Common myeloid progenitor, CD34-positive (primary cell): ENCODE measurements around the gene UFL1.

Source experiments
- CTCF ChIA-PET: fragments of 350-600 bp; sonication (Branson Sonifier 250); formaldehyde crosslinking; loops from one replicate; lab custom pipeline; 2021; ENCODE audit warnings: antibody characterized with exemption; lab: Charles Lee
- POLR2A ChIA-PET: fragments of 350-600 bp; sonication (Branson Sonifier 250); formaldehyde crosslinking; loops from one replicate; lab custom pipeline; 2021; ENCODE audit warnings: antibody characterized with exemption; lab: Charles Lee
- DNase-seq, 3 donors: peaks; one replicate each; pipeline versions ENCODE4 v3.0.0 to v3.0.0-alpha.2; 2013
- H3K27ac ChIP-seq, 2 experiments: 1 replicate in 1 of 2; 2 replicates in 1 of 2; pipeline ENCODE4 v1.7.0; 2013; ENCODE audit warnings: inconsistent platforms in 2 of 2, low read length in 2 of 2, mild to moderate bottlenecking in 2 of 2, low read depth in 1 of 2, moderate library complexity in 1 of 2; ENCODE audit not compliant: severe bottlenecking in 2 of 2, insufficient read depth in 1 of 2, poor library complexity in 1 of 2
- H3K27me3 ChIP-seq, 5 experiments: replicated peaks in 2 of 5; 1 replicate in 3 of 5; 2 replicates in 2 of 5; pipeline versions ENCODE4 v1.6.1 to v1.7.0; 2013; ENCODE audit warnings: low read length in 4 of 5, mild to moderate bottlenecking in 2 of 5, moderate library complexity in 2 of 5, inconsistent platforms in 1 of 5; ENCODE audit not compliant: insufficient read depth in 5 of 5, control insufficient read depth in 4 of 5
- H3K36me3 ChIP-seq, 4 experiments: 1 replicate in 2 of 4; 2 replicates in 2 of 4; pipeline versions ENCODE4 v1.6.1 to v1.7.0; 2013; ENCODE audit warnings: low read length in 3 of 4, control low read depth in 1 of 4, mild to moderate bottlenecking in 1 of 4; ENCODE audit not compliant: control insufficient read depth in 4 of 4, insufficient read depth in 4 of 4
- H3K4me1 ChIP-seq, 4 experiments: 1 replicate in 3 of 4; 2 replicates in 1 of 4; pipeline versions ENCODE4 v1.6.1 to v1.7.1; 2013; ENCODE audit warnings: low read length in 3 of 4, mild to moderate bottlenecking in 3 of 4, control low read depth in 1 of 4, inconsistent platforms in 1 of 4, moderate library complexity in 1 of 4; ENCODE audit not compliant: control insufficient read depth in 4 of 4, insufficient read depth in 4 of 4; ENCODE audit errors: control extremely low read depth in 1 of 4
- H3K4me3 ChIP-seq, 7 experiments: 1 replicate in 4 of 7; 2 replicates in 3 of 7; pipeline versions ENCODE4 v1.5.1 to v1.7.0; 2013; ENCODE audit warnings: mild to moderate bottlenecking in 7 of 7, low read length in 6 of 7, moderate library complexity in 6 of 7, inconsistent platforms in 2 of 7, low read depth in 2 of 7, control low read depth in 1 of 7; ENCODE audit not compliant: insufficient read depth in 4 of 7, control insufficient read depth in 1 of 7; ENCODE audit errors: extremely low read depth in 1 of 7
- H3K9me3 ChIP-seq, 5 experiments: 1 replicate in 4 of 5; 2 replicates in 1 of 5; pipeline versions ENCODE4 v1.6.1 to v1.7.1; 2013; ENCODE audit warnings: low read length in 4 of 5, mild to moderate bottlenecking in 2 of 5, inconsistent platforms in 1 of 5, low read depth in 1 of 5, moderate library complexity in 1 of 5; ENCODE audit not compliant: control insufficient read depth in 4 of 5, insufficient read depth in 2 of 5; ENCODE audit errors: control extremely low read depth in 1 of 5
- WGBS: methylation state at CpG from one replicate; pipeline ENCODE4 v1.1.5; 2013; ENCODE audit not compliant: insufficient coverage; 5-methylcytosine and 5-hydroxymethylcytosine counted together

The UFL1 gene

DNA sequence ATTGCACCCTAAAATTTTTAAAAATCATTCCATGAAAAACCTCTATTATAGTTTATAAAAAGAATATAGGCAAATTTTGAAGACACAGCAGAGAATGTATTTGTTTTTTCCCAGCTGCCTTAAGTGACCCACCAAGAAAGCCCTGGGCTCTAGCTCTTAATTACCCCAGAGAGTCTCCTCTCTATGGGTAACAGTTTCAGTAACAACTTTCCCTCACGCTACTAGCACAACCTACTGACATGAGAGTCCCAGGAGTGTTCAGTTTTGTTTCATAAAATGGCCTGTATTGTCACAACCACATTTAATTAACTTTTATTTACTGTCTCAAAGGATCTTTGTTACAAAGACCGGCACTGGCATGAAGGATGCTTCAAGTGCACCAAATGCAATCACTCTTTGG is 82.8 kb downstream of the UFL1 start:
- Histone ChIP-seq H3K4me1 (no peaks in the 10 kb centered on the region), H3K27ac (no peak overlapping the region), H3K36me3 (no peaks in the 10 kb centered on the region), H3K9me3 (no peaks in the 10 kb centered on the region), H3K27me3 (peaks cover 0 to 6% (median 2%) of the 10 kb centered on the region in 5 experiments), H3K4me3 (no peak overlapping the region)
- CTCF ChIA-PET: no interaction called here
- WGBS: 92% methylated on average over 2 of the region's 2 CpGs
- no peak for DNase-seq
- POLR2A ChIA-PET: no interaction called here
